Endothelial cell of umbilical vein (primary cell): ENCODE results near the gene COPS4. TPM values are rescaled to one million over a fixed set of nuclear protein-coding genes. Genes with fewer than 3 reads are reported as not detected.
"Not testable (repeated sequence)": the region's sequence is repeated elsewhere in the genome, so short reads cannot be mapped to it uniquely, and the experiment has no call there.

Experiments used
- BruUV-seq: library from RNA; stranded (reverse); fragments of 400-500 nt; replicated peaks from 2 replicates; lab custom pipeline; 2021; lab: Mats Ljungman, UMichigan
- CTCF ChIA-PET: fragments of 300-600, 350-600 bp; sonication (Branson Sonifier 250); formaldehyde crosslinking; loops from one replicate; lab custom pipeline; 2021; ENCODE audit warnings: antibody characterized with exemption, inconsistent platforms; lab: Charles Lee
- POLR2A ChIA-PET: fragments of 300-600, 350-600 bp; sonication (Branson Sonifier 250); formaldehyde crosslinking; loops from one replicate; lab custom pipeline; 2021; ENCODE audit warnings: antibody characterized with exemption, inconsistent platforms; lab: Charles Lee
- DNase-seq: peaks from one replicate; pipeline ENCODE4 v3.0.0-alpha.2; 2011; ENCODE audit warnings: low read depth, low spot score
- FAIRE-seq: peaks from 2 replicates; lab custom pipeline; 2011; peaks lifted over from hg19 to GRCh38; lab: Jason Lieb, UNC
- H2AFZ ChIP-seq: 2 replicates; pipeline ENCODE4 v1.6.0; 2012; ENCODE audit warnings: low read depth, low read length, control low read depth, inconsistent platforms
- H3K27ac ChIP-seq: 2 replicates; pipeline ENCODE4 v1.5.1; 2011; ENCODE audit warnings: low read depth, mild to moderate bottlenecking, control low read depth, low read length, moderate library complexity; ENCODE audit not compliant: insufficient read depth
- H3K27me3 ChIP-seq, 2 experiments: 2 replicates each; pipeline versions ENCODE4 v1.6.0 to v1.6.1; 2011; ENCODE audit warnings: low read length in 2 of 2, mixed read lengths in 1 of 2; ENCODE audit not compliant: control insufficient read depth in 2 of 2, insufficient read depth in 2 of 2
- H3K36me3 ChIP-seq, 2 experiments: 2 replicates in 1 of 2; 3 replicates in 1 of 2; pipeline ENCODE4 v1.5.1; 2011; ENCODE audit warnings: low read length in 2 of 2, mild to moderate bottlenecking in 1 of 2, moderate library complexity in 1 of 2; ENCODE audit not compliant: control insufficient read depth in 2 of 2, insufficient read depth in 2 of 2; ENCODE audit errors: extremely low read depth in 1 of 2
- H3K4me1 ChIP-seq: 3 replicates; pipeline ENCODE4 v1.5.1; 2011; ENCODE audit warnings: mild to moderate bottlenecking, low read length; ENCODE audit not compliant: control insufficient read depth, insufficient read depth; ENCODE audit errors: extremely low read depth
- H3K4me2 ChIP-seq: 2 replicates; pipeline ENCODE4 v1.6.1; 2011; ENCODE audit warnings: low read length, control low read depth, mixed read lengths; ENCODE audit not compliant: insufficient read depth
- H3K4me3 ChIP-seq, 3 experiments: fragments of 200-600 bp in 1 of 3; sonication (generic), shearing (Covaris generic) in 1 of 3; replicated peaks in 1 of 3; 2 replicates each; pipeline ENCODE4 v1.5.1; 2011 to 2016; ENCODE audit warnings: control low read depth in 3 of 3, low read length in 3 of 3, mild to moderate bottlenecking in 2 of 3, inconsistent platforms in 1 of 3, low read depth in 1 of 3, moderate library complexity in 1 of 3; ENCODE audit not compliant: insufficient read depth in 1 of 3
- H3K79me2 ChIP-seq: 2 replicates; pipeline ENCODE4 v1.6.0; 2012; ENCODE audit warnings: low read length, inconsistent platforms; ENCODE audit not compliant: control insufficient read depth, insufficient read depth
- H3K9ac ChIP-seq: replicated peaks from 2 replicates; pipeline ENCODE3; 2011; ENCODE audit warnings: low read length, control low read depth; ENCODE audit not compliant: insufficient read depth; ENCODE audit errors: extremely low read depth
- H3K9me1 ChIP-seq: replicated peaks from 3 replicates; pipeline ENCODE4 v1.6.0; 2011; ENCODE audit warnings: mild to moderate bottlenecking, low read length; ENCODE audit not compliant: control insufficient read depth, insufficient read depth; ENCODE audit errors: extremely low read depth
- H3K9me3 ChIP-seq: replicated peaks from 2 replicates; pipeline ENCODE4 v1.5.1; 2012; ENCODE audit warnings: low read length, inconsistent platforms; ENCODE audit not compliant: control insufficient read depth, insufficient read depth
- H4K20me1 ChIP-seq: replicated peaks from 2 replicates; pipeline ENCODE3; 2011; ENCODE audit warnings: mild to moderate bottlenecking, low read length; ENCODE audit not compliant: control insufficient read depth, insufficient read depth; ENCODE audit errors: extremely low read depth
- POLR2A ChIP-seq: IDR thresholded peaks from 2 replicates; pipeline ENCODE4 v1.6.1; 2012; ENCODE audit warnings: low read depth, mild to moderate bottlenecking, control low read depth, low read length
- dilution Hi-C: fragments of 300-500 bp; cut with MboI; formaldehyde crosslinking; loops from one replicate; pipeline ENCODE4 v1.15.0; 2019; ENCODE audit warnings: low sequenced_read_pairs; ENCODE audit not compliant: extremely low pct_ligation_motif_present
- intact Hi-C: fragments of 100-400 bp; cut with micrococcal nuclease; formaldehyde crosslinking; loops from one replicate; pipeline ENCODE4 v1.10.0; 2022
- polyA plus RNA-seq, 4 experiments: library from polyadenylated mRNA; depleted of rRNA in 3 of 4; stranded (reverse) in 3 of 4; unstranded in 1 of 4; fragments of >200 nt; gene quantifications; 2 replicates each; pipeline versions ENCODE4 v1.2.1 to v1.2.3, GENCODE V29; 2011 to 2012; ENCODE audit warnings: missing spikeins in 1 of 4
- total RNA-seq: library from RNA; stranded (reverse); gene quantifications from 2 replicates; pipeline ENCODE4 v1.2.3, GENCODE V29; 2021

The COPS4 gene
- total and polyA plus RNA-seq, 2 donors (not counting 3 experiments of a cell fraction or from before 2014, with no cell fraction given) = 29.8 to 53.0 TPM

DNA sequence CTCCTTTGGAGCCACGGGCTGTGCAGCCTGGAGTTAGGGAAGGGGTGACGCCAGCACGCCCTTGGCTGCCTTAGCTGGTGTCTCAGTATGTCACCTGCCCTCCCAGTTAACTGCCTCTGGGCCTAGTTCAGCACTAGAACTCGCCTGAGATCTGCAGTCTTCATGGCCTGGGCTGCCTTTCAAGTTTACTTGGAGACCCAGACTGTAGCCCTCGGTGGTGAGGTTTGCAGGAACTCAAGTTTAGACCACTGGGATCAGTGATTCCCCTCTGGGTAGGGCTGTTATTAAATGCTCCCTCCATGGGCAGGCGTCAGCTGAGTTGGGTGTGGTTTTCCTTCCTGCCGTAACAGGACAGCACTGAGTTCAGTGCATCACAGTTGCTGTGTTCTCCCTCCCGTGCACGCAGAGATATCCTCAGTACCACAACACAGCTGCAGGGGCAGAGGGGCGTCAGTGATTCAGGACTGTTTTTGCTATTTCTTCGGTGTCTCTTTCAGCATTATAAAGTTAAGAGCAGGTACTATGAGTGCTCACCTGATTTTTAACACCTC is 49.0 kb downstream of the COPS4 start:
- dilution Hi-C loops (no loop called here), intact Hi-C loops (no loop called here)
- Histone ChIP-seq H3K9me3 (no peaks in the 10 kb centered on the region), H3K4me2 (no peak overlapping the region), H3K27ac (no peak overlapping the region), H4K20me1 (no peaks in the 10 kb centered on the region), H3K79me2 (no peaks in the 10 kb centered on the region), H3K9ac (no peak overlapping the region), H2AFZ (peak overlapping the region; percentile 69), H3K4me3 (no peak overlapping the region), H3K27me3 (no peaks in the 10 kb centered on the region), H3K36me3 (no peaks in the 10 kb centered on the region), H3K4me1 (peaks cover 5% of the 10 kb centered on the region), H3K9me1 (no peaks in the 10 kb centered on the region)
- DNase-seq (peak; percentile 21), FAIRE-seq (no peak)
- no peak for TF ChIP-seq POLR2A
- POLR2A ChIA-PET = interaction anchor here (0.6 kb wide), 1 partner anchor 9 kb away, joined by 3 read pairs; no protein-coding TSS in a partner anchor
- BruUV-seq = no TSS peak
- CTCF ChIA-PET = interaction anchor here (0.6 to 2.5 kb wide), 7 partner anchors 8 to 176 kb away, joined by 3 to 9 read pairs (median 5); no protein-coding TSS in a partner anchor

DNA sequence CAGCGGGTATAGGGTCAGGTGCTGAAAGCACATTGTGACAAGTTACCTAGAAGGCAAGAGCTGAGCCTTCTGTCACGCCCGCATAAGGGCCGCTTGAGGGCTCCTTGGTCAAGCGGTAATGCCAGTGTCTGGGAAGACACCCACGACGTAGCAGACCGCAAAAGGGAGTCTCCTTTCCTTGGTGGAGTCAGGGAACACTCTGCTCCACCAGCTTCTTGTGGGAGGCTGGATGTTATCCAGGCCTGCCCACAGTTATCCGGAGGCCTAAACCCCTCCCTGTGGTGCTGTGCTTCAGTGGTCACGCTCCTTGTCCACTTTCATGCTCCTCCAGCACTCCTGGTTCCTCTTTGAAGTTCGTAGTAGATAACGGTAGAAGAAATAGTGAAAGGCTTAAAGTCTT is 50.0 kb downstream of the COPS4 start:
- DNase-seq, H3K9ac ChIP-seq, H3K9me3 ChIP-seq, H2AFZ ChIP-seq, H3K4me2 ChIP-seq, intact Hi-C loops, H4K20me1 ChIP-seq, H3K4me3 ChIP-seq, H3K36me3 ChIP-seq, H3K9me1 ChIP-seq, H3K27me3 ChIP-seq, FAIRE-seq, H3K27ac ChIP-seq, POLR2A ChIA-PET, BruUV-seq, dilution Hi-C loops, H3K4me1 ChIP-seq, H3K79me2 ChIP-seq: not testable (repeated sequence)
- CTCF ChIA-PET = interaction anchor here (0.6 to 2.5 kb wide), 5 partner anchors 8 to 175 kb away, joined by 4 to 9 read pairs (median 5); no protein-coding TSS in a partner anchor
